Measurements from ENCODE around the gene RAET1E.

DNA sequence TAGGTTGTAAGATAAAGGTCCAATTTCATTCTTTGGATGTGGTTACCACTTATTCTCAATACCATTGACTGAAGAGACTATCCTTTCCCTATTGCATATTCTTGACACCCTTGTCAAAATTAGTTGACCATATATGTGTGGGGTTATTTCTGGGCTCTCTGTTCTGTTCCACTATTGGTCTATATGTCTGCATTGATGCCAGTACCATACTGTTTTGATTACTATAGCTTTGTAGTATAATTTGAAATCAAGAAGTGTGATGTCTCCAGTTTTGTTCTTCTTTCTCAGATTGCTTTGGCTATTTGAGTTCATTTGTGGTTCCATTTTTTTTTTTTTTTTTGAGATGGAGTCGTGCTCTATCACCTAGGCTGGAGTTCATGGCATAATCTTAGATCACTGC is 25.7 kb downstream of the RAET1E start:
- TF ChIP-seq, protein P1, sequence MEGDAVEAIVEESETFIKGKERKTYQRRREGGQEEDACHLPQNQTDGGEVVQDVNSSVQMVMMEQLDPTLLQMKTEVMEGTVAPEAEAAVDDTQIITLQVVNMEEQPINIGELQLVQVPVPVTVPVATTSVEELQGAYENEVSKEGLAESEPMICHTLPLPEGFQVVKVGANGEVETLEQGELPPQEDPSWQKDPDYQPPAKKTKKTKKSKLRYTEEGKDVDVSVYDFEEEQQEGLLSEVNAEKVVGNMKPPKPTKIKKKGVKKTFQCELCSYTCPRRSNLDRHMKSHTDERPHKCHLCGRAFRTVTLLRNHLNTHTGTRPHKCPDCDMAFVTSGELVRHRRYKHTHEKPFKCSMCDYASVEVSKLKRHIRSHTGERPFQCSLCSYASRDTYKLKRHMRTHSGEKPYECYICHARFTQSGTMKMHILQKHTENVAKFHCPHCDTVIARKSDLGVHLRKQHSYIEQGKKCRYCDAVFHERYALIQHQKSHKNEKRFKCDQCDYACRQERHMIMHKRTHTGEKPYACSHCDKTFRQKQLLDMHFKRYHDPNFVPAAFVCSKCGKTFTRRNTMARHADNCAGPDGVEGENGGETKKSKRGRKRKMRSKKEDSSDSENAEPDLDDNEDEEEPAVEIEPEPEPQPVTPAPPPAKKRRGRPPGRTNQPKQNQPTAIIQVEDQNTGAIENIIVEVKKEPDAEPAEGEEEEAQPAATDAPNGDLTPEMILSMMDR (IDR thresholded peaks at IDR 0.05; ENCODE audit: low read length) = no peak
- no peak for TF ChIP-seq EZH2phosphoT487 (IDR thresholded peaks at IDR 0.05; ENCODE audit: low read length)
